Renal cortex interstitium (tissue), 3 donors: ENCODE data around the gene MMP28. TPM values are rescaled to one million over a fixed set of nuclear protein-coding genes. Genes with fewer than 3 reads are reported as not detected.

Source experiments
- polyA plus RNA-seq, 3 donors: library from polyadenylated mRNA; unstranded; fragments of 120-200 nt; gene quantifications; one replicate each; pipeline ENCODE4 v1.2.1, GENCODE V29; 2013; ENCODE audit not compliant: insufficient read length in 3 of 3

Gene MMP28
- polyA plus RNA-seq, 3 donors = 1.3 to 2.4 (median 2.1) TPM

Other genes starting within 250 kb of the MMP28 start
- gene SLFN14, start 234.8 kb downstream of the MMP28 start, polyA plus RNA-seq = under 1 TPM; 0.18 to 0.23 (median 0.19) TPM
- 10 to 100 TPM; 10.1 to 11.4 (median 10.6) TPM for gene PEX12, start 217.1 kb downstream of the MMP28 start, polyA plus RNA-seq
- gene AP2B1, start 208.3 kb downstream of the MMP28 start, polyA plus RNA-seq = 100 to 1,000 TPM; 124 to 141 (median 126) TPM
- gene RASL10B, start 64.0 kb downstream of the MMP28 start, polyA plus RNA-seq = 10 to 100 TPM; 11.0 to 18.4 (median 11.7) TPM
- gene GAS2L2, start 42.4 kb downstream of the MMP28 start, polyA plus RNA-seq = under 1 TPM; 0.06 to 0.08 (median 0.08) TPM
- under 1 TPM in 2 of 3 donors, not detected in 1; 0.25 to 0.26 TPM for gene C17orf50, start 34.8 kb downstream of the MMP28 start, polyA plus RNA-seq
- 100 to 1,000 TPM; 232 to 250 (median 245) TPM for gene TAF15, start 13.8 kb upstream of the MMP28 start, polyA plus RNA-seq
- gene HEATR9, start 73.2 kb upstream of the MMP28 start, polyA plus RNA-seq = under 1 TPM in 1 of 3 donors, not detected in 2; 0.09 TPM
- gene CCL5, start 84.7 kb upstream of the MMP28 start, polyA plus RNA-seq = 1 to 10 TPM; 1.9 to 2.1 (median 2.0) TPM
- gene RDM1, start 135.1 kb upstream of the MMP28 start, polyA plus RNA-seq = 1 to 10 TPM; 2.3 to 3.6 (median 3.4) TPM
- gene LYZL6, start 148.1 kb upstream of the MMP28 start, polyA plus RNA-seq = not detected
- gene CCL16, start 185.9 kb upstream of the MMP28 start, polyA plus RNA-seq = under 1 TPM; 0.14 to 0.36 (median 0.20) TPM
- gene CCL14, start 191.1 kb upstream of the MMP28 start, polyA plus RNA-seq = 10 to 100 TPM; 12.9 to 23.9 (median 14.8) TPM
- 1 to 10 TPM; 6.4 to 7.7 (median 6.9) TPM for gene CCL15, start 205.9 kb upstream of the MMP28 start, polyA plus RNA-seq
- under 1 TPM in 1 of 3 donors, not detected in 2; 0.98 TPM for gene CCL23, start 222.3 kb upstream of the MMP28 start, polyA plus RNA-seq